ENCODE data around the gene KRTAP5-7.

DNA sequence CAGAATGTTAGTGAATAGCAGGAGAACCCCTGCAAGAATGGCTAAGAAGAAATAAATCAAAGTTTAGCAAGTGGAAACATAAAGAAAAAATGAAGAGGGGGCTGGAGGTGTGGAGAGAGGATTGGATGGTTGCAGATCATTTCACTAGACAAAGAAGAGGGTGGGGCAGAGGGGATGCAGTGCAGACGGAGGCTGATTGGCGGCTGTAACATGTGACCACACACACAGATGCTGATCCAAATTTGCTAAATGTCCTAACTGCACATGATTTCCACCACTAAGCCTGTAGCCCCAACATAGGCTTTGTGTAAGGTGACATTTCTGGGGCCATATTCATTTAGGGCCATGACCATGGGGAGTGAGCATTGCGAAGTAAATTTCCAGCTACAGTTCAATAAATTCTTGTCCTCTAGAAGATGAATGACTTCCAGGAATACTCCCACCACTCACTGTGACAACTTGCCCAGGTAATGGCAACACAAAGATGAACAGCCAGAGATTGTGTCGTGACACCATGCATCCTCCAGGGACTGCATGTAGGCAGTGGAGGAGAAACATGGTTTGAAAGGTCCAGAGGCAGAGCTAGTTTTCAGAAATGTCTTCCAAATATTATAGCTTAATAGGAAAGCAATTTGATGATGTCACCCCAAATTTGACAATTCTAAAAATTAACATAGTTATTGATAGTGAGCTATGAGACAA lies 48.8 kb downstream of the KRTAP5-7 start:
- TF ChIP-seq, protein P1, sequence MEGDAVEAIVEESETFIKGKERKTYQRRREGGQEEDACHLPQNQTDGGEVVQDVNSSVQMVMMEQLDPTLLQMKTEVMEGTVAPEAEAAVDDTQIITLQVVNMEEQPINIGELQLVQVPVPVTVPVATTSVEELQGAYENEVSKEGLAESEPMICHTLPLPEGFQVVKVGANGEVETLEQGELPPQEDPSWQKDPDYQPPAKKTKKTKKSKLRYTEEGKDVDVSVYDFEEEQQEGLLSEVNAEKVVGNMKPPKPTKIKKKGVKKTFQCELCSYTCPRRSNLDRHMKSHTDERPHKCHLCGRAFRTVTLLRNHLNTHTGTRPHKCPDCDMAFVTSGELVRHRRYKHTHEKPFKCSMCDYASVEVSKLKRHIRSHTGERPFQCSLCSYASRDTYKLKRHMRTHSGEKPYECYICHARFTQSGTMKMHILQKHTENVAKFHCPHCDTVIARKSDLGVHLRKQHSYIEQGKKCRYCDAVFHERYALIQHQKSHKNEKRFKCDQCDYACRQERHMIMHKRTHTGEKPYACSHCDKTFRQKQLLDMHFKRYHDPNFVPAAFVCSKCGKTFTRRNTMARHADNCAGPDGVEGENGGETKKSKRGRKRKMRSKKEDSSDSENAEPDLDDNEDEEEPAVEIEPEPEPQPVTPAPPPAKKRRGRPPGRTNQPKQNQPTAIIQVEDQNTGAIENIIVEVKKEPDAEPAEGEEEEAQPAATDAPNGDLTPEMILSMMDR (IDR thresholded peaks at IDR 0.05; ENCODE audit: low read depth, low read length), result no peak
- no peak for TF ChIP-seq EZH2phosphoT487 (IDR thresholded peaks at IDR 0.05; ENCODE audit: low read depth)
